NCI-H1048 (cell line): ENCODE data around the gene MAST1.
"Not testable (repeated sequence)": the region's sequence is repeated elsewhere in the genome, so short reads cannot be mapped to it uniquely, and the experiment has no call there.

Source experiments
- DNase-seq: peaks from one replicate; lab custom pipeline; 2025; lab: John Stamatoyannopoulos, UW

The MAST1 gene

DNA sequence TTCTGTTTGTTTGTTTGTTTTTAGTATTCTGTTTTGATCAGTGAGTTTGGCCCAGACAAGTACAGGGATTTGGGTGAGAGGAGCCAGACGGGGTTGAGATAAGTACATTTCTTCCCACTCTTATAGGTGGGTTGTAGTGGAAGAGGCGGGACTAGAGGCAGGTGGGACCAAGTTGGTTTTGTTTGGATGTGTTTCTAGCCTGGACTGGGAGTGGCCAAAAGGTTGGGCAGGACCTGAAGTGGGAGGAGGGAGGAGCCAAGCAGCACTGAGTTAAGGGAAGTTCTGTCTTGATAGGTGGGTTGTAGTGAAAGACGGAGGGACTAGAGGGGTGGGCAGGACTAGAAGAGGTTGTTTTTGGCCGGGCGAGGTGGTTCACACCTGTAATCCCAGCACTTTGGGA lies 33.9 kb downstream of the MAST1 start:
- no peak for DNase-seq

DNA sequence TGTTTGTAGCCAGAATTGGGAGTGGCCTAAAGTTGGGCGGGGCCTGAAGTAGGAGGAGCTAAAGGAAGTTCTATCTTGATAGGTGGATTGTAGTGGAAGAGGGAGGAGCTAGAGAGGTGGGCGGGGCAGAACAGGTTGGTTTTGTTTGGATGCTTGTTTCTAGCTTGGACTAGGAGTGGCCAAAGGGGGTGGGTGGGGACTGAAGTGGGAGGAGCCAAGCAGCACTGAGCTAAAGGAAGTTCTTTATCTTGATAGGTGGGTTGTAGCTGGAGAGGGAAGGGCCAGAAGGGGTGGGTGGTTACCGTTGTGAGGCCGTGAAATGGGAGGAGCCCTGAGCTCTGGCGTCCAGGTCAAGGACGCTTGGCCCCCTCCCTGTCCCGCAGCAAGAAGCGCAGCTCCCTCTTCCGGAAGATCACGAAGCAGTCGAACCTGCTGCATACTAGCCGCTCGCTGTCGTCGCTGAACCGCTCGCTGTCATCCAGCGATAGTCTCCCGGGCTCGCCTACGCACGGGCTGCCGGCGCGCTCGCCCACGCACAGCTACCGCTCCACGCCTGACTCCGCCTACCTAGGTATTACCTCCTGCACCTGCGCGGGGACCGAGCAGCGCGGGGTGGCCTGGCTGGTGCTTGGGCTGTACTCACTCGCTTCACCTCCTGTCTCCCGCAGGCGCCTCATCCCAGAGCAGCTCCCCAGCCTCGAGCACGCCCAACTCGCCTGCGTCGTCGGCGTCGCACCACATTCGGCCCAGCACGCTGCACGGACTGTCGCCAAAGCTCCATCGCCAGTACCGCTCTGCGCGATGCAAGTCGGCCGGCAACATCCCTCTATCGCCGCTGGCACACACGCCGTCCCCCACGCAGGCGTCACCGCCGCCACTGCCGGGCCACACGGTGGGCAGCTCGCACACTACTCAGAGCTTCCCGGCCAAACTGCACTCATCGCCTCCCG lies 34.9 kb downstream of the MAST1 start:
- DNase-seq, result peak; percentile 18

DNA sequence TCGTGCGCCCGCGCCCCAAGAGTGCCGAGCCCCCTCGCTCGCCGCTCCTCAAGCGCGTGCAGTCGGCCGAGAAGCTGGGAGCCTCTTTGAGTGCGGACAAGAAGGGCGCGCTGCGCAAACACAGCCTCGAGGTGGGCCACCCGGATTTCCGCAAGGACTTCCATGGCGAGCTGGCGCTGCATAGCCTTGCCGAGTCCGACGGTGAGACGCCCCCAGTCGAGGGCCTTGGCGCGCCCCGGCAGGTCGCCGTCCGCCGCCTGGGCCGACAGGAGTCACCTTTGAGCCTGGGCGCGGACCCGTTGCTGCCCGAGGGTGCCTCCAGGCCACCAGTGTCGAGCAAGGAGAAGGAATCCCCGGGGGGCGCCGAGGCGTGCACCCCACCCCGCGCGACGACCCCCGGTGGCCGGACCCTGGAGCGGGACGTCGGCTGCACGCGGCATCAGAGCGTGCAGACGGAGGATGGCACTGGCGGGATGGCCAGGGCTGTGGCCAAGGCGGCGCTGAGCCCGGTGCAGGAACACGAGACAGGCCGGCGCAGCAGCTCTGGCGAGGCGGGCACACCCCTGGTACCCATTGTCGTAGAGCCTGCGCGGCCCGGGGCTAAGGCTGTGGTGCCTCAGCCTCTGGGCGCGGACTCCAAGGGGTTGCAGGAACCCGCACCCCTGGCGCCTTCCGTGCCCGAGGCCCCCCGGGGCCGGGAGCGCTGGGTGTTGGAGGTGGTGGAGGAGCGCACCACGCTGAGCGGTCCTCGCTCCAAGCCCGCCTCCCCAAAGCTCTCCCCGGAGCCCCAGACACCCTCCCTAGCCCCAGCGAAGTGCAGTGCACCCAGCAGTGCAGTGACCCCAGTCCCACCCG lies 35.8 kb downstream of the MAST1 start:
- no peak for DNase-seq

DNA sequence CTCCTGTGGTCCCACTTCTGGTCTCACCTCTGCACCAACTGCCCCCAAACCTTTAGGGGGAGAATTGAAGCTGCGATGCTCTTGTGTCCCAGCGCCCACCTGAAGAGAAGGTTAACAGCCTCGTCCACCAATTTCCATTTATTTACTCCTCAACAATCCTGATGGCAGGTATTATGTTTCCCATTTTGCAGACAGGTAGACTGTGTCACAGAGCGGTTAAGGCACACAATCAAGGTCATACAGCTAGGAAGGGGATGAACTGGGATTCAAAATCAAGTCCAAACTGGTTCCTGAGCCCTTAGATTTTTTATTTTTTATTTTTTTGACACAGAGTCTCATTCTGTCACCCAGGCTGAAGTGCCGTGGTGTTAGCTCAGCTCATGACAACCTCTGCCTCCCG lies 36.8 kb downstream of the MAST1 start:
- DNase-seq, result no peak

DNA sequence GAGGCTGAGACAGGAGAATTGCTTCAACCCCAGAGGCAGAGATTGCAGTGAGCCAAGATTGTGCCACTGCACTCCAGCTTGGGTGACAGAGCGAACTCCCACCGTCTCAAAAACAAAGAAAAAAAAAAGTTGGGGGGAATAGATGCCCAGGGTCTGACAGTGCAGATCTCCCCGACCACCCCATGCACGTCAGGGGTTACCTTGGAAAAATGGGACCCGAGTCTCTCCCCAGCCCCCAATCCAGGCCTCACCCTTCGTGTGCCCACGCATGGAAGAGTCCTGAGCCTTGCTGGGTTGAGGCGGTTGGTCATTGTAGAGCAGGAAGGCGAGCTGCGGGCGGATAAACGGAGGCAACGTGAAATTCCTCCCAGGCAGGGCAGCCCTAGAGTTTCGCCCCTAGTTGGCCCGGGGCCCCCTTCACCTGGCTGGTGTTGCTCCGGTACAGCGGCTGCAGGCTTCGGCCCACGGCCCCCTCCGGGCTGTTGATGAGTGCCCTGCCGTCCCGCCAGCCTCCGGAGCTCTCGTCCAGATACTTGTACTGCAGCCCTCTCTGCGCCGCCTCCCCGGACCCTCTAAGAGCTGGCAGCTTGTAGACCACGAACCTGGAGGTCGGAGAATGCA lies 42.3 kb downstream of the MAST1 start:
- no peak for DNase-seq

DNA sequence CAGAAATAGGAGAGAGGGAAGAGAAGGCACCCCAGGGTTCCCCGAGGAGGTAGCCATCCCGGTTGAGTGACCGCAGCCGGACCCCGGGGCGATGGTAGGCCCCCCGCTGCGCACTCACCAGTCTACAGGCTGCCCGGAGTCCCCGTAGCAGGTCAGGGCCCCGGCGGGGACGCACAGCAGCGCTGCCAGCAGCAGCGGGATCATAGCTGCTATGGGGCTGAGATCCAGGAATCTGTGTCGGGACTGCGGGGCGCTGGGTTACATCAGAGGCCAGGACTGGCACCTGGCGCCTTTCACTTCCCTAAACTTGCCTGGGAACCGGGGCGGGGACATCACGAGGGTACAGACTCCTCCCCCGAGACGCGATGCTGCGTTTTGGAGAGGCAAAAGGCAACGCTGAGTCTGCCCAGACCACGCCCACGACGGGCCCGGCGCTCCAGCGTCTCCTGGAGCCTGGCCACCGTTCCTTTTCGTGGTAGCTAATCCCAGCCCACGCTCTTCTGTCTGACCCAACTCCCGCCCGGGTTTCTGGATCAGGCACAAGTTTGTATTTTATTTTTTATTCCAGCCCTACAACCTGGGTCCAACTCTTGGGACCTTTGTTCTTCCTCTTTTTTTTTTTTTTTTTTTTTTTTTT lies 43.0 kb downstream of the MAST1 start, which contains the start of gene DNASE2:
Gene DNASE2 (minus strand): TSS at position 278 of the 637 bp plus-strand sequence. CDS start 74 bp downstream, at position 204.
- DNase-seq, result peak; percentile 97

DNA sequence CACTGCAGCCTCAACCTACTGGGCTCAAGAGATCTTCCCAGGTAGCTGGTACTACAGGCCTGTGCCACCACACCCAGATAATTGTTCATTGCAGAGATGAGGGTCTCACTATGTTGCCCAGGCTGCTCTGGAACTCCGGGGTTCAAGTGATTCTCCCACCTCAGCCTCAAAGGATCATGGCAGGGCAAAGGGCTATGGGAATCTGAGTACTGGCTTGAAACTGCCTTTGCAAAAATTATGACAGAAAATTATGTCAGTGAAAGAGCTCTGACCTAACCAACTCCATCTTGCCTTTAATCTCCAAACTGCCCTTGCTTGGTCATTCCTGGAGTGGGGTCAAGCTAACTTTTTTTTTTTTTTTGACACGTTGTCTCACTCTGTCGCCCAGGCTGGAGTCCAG lies 44.3 kb downstream of the MAST1 start:
- DNase-seq, result no peak

DNA sequence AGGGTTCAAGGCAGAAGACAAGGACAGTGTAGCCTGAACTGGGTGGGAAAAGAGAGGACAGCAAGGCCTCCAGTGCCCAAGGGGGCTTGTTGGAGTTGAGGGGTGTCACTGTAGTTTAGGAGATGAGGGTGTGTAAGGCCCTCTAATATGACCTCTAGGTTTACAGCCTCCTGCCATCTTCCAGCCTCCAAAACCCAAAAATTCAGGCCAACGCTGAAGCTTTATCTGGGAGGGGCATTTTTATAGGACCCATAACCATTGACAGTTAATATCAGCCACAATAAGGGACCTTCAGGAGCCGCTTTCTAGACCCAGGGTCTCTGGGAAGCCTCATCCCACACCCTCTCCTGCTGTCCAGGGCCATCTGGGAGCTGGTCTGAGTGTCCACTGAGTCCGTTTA lies 45.9 kb downstream of the MAST1 start:
- no peak for DNase-seq

DNA sequence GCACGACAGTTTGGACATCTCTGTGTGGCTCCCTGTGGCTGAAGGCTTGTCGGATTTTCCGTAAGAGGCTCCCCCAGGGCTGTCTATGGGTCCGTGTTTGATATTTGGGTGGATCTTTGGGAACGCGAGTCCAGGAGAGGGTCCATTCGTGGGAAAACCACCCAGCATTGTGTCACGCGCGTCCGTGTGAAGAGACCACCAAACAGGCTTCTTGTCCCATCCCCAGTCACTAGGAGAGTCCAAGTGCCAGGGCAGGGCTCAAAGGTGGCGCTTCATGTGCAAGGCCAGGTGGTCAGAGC lies 46.3 kb downstream of the MAST1 start:
- DNase-seq, result no peak

DNA sequence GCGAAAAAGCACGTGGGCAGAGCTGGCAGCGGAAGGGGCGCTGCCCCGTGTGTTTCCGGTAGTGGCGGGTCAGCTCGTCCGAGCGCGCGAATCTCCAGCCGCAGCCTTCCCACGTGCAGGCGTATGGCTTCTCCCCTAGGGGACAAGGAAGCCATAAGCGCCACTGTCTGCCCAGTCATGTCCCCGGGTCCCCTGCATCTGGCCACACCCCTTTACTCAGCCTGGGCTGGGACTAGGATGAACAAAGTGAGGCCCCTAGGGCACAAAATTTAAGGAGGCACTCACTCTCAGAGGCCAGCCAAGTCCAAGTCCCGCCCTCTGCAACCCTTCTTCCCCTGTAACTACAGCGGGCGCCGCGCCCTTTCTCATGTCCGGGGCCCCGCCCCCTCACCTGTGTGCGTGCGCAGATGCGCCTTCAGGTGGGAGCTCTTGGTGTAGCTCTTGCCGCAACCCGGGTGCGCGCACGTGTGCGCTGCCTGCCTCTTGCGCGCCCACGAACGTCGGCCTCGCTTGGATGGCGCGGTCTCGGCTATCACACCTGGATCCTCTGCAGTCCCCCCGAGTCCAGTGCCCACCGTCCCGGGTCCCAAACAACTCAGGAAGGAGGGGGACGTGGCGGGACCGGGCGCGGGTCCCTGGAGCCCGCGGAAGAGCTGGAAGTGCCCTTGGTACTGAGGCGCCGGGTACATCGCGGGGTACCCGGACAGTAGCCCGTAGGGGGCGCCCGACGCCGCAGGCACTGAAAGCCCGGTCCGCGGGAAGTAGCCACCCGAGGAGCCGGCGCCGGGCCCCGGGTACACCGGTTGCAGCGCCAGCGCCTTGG lies 46.8 kb downstream of the MAST1 start:
- DNase-seq, result peak; percentile 89

DNA sequence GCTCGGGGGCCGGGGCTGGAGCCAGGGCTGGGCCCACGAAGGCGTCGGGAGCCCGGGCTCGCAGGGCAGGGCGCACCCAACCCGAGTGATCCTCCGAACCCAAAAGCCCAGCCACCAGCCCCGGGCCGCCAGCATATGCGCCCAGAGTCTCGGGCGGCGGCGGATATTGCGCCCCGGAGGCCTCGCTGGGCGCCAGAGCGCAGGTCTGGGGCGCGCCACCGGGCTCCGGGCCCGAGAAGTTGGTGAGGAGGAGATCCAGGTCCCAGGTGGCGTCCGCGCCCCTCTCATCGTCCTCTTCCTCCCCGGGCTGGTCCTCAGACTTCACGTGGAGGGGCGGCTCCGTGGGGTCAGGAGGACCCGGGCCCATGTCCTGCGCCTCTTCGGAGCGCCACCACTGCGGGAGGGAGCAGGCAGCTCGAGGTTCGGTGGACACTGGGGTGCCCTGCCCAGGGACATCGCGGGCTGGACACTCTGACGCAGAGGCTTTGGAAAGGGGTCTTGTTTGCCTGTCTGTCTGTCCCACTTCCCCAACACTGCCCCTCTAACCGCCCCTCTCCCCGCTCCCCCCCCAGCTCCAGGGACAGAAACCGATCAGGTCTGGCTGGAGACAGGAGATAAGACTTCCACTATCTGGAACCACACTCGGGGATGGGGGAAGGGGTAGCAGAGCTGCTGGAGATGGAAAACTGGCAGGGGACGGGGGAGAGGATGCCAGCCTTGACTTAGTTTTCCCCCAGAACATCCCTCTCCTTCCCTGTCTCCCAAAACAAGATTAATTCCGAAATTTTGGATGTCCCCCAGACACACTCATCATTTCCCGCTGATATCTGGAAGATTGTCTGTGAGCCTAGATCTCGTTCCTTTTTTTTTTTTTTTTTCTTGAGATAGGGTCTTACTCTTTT lies 47.7 kb downstream of the MAST1 start:
- no peak for DNase-seq

DNA sequence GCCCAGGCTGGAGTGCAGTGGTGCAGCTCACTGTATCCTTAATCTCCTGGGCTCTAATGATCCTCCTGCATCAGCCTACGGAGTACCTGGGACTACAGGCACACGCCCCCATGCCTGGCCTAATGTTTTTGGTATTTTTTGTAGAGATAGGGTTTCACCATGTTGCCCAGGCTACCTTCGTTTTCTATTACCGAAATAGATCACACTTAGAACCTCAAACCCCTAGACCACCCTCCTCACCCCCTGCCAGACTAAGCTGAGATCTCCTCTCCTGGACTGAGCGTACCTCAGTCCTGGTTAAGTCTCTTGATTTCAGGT lies 48.3 kb downstream of the MAST1 start:
- no peak for DNase-seq

DNA sequence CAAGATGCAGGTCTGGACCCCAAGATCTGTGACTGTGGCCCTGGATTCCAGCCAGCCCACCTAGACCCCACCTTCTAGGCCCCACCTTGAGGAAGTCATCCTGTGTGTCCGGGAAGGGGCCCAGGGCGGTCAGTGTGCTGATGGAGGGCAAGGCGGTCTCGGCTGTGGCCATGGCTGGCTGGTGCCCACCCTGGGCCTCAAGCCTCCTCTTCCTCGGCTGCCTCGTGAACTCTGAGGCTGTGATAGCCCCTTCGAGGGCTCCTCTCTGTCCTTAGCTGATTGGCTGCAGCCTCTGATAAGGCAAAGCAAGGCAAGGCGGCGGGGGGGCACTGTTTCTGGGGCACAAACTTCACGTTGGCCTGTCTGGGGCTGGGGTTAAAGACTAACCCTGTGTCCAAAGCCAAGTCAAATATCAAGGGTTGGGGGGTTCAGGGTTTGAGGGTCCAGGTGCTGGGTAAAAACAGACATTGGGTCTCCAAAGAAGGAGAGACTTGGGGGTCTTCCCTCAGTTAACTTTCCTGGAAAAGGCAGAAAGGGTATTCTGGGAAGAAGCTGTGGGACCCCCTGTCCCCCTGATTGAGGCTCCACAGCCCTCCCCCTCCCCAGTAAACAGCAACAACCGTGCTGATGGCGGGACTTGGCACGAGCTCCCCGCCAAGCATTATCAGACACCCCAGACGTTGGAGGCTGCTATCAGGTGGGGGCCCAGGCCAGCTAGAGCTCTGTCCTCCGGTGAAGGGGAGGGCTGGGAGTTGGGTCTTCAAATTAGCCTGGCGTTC lies 48.8 kb downstream of the MAST1 start, which contains the start of gene KLF1:
Gene KLF1 (minus strand): TSS at position 233 of the 779 bp plus-strand sequence. CDS start 61 bp downstream, at position 172.
- no peak for DNase-seq

DNA sequence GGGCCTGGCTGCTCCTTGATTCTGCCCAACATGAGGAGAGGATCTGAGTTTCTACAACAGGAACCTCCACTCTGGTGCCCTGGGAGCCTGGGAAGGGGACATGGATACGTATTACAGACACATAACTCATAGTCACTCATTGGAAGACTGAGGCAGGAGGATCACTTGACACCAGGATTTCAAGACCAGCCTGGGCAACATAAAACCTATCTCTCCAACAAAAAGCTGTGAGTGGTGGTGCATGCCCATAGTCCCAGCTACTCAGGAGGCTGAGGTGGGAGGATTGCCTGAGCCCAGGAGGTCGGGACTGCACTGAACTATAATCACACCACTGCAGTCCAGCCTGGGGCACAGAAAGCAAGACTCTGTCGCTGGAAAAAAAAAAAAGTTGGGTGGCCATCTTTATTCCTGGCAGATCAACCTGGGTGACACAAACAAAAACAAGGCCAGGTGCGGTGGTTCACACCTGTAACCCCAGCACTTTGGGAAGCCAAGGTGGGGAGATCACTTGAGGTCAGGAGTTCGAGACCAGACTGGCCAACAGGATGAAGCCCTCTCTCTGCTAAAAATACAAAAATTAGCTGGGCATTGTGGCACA lies 49.8 kb downstream of the MAST1 start:
- DNase-seq, result no peak

DNA sequence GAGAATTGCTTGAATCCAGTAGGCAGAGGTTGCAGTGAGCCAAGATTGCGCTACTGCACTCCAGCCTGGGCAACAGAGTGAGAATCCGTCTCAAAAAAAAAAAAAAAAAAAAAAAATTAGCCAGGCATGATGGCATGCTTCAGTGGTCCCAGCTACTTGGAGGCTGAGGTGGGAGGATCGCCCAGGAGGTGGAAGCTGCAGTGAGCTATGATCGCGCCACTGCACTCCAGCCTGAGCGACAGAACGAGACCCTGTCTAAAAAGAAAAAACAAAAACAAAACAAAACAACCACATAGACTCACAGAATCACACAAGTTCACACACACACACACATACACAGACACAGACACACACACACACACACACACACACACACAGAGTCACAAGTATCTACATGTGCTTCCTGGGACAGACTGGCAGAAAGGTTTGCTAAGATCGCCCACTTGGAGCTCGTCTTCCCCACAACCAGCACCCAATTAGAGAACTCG lies 52.0 kb downstream of the MAST1 start:
- not testable (repeated sequence) for DNase-seq

DNA sequence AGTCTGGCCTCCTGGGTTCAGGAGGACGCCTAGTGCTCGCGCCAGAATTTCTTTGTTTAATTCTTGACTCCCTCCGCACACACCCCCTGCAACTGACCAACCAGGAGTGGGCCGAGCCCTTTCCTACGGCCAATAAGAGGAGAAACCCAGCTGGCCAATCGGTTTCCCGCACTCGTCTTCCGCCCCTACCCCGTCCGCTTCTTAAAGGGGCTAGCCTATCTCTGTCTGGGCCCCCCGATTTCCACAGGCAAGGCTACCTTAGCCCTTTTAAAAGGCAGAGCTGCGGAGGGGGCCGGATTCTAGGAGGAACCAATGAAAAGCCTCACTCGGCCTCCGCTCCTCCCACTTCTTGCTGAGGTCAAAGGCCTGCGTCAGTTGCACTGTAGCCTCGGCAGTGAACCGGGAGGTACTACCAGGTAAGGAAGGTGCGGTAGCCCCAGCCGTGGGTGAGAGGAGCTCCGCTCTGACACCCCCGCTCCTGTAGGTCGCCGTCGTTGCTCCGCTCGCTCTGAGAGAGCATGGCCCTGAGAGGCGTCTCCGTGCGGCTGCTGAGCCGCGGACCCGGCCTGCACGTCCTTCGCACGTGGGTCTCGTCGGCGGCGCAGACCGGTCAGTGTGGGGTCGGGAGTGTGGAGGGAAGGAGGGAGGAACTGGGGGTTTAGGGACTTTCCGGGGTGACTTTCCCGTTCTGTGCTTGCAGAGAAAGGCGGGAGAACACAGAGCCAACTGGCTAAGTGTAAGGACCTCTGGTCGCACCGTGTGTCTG lies 52.7 kb downstream of the MAST1 start, which contains the start of gene GCDH:
Gene GCDH (plus strand): TSS at position 374 of the 766 bp plus-strand sequence. CDS start 145 bp downstream, at position 519.
- DNase-seq, result peak; percentile 99

DNA sequence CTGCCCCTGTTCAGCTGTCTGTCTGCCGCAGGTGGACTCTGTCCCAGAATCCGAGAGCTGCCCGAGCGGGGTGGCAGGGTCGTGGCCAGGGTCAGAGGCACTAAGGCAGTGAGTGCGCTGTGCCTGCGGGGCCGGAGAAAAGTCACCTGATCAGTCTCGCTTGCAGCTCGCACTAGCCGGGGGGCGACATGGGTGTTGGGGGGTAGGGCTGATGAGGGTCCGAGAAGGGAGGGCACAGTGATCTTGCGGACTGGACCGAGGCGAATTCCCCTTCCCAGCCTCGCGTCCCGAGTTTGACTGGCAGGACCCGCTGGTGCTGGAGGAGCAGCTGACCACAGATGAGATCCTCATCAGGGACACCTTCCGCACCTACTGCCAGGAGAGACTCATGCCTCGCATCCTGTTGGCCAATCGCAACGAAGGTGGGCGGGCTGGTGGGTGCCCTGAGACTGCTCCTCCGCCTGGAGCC lies 53.3 kb downstream of the MAST1 start:
- DNase-seq, result no peak

DNA sequence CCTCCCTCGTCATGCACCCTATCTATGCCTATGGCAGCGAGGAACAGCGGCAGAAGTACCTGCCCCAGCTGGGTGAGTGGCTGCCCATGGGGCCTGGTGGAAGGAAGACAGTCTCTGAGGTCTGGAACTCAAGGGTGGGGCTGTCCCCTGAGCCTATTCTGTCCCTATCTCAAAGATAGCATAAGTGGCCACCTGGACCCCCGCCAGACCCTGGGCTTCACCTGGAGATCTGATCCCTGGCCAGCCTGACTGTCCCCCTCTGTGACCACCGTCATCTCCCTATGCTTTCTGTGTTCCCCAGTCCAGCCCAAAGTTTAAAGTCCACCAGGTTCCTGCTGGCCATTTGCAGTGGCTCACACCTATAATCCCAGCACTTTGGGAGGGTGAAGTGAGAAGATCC lies 55.3 kb downstream of the MAST1 start:
- no peak for DNase-seq
